HG02623 (cell line): ENCODE data around the gene ATP5MG.
"Not testable (repeated sequence)": the region's sequence is repeated elsewhere in the genome, so short reads cannot be mapped to it uniquely, and the experiment has no call there.

Source experiments
- ATAC-seq: cut with Tn5 transposase; IDR thresholded peaks from one replicate; pipeline ENCODE4 v1.9.1; 2021; ENCODE audit warnings: moderate library complexity; ENCODE audit not compliant: unreplicated experiment

ATP5MG gene

DNA sequence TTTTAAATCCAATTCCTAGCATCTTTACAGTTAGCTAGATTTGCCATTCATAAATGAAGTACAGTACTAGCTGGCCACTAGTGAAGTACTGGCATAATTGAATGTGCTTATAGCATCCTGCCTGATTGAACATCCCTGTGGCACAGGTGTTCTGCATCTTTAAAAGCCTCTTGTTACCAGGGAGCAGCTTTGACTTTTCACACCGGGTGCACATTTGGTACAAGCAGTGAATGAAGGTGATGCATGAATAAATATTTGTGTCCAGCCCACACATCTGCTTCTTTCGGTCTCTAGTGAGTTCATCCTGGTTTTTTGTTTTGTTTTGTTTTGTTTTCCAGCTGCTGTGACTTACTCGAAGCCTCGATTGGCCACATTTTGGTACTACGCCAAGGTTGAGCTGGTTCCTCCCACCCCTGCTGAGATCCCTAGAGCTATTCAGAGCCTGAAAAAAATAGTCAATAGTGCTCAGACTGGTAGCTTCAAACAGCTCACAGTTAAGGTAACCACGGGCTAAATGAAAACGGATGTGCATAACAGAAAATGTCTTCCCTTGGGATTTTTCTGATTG is 5.3 kb downstream of the ATP5MG start:
- ATAC-seq: no peak

DNA sequence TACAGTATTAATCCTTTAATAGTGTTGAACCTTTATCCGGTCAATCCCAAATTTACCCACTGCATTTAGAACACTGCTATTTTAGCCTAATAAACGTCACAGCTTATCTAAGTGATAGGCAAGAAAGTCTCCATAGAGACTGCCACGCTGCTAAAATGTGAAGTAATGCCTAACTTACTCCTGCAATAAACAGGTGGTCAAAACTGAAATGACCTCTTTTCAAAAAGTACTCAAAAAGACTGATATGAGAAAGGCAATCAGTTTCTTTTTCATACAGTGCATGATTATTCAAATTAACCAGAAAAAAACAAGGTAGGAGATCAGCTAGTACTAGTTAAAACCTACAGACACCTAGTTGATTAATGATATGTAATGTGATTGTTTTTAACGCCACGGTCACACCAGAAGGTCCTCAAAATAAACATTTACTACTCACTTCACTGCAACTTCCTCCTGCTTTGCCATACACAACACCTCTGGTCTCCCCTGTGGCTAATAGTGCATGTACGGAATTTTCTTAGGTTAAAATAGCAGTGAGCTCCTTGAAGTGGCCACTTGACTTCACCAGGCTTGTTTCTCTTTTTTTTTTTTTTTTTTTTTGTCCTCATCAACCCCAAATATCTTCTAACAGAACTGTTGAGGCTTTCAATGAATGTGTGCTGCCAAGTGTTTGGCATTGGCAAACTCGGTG is 8.8 kb downstream of the ATP5MG start:
- ATAC-seq: peak; percentile 42

DNA sequence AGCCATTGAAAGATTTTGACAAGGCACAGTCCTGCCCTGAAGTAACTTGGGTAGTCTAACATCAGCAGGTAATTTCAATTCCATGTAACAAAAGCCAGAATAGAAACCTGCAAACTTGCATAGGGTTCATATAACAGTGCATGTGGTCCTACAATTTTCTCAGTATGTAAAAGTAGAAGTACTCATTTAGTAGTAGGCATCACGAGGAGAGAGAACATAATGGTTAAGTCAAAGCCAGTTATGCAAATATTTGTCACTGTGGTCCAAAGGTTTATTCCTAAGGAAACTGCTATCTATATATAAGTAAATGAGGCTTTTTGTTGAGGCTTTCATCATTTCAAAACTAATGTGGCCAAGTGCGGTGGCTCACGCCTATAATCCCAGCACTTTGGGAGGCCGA is 10.1 kb downstream of the ATP5MG start:
- no peak for ATAC-seq

DNA sequence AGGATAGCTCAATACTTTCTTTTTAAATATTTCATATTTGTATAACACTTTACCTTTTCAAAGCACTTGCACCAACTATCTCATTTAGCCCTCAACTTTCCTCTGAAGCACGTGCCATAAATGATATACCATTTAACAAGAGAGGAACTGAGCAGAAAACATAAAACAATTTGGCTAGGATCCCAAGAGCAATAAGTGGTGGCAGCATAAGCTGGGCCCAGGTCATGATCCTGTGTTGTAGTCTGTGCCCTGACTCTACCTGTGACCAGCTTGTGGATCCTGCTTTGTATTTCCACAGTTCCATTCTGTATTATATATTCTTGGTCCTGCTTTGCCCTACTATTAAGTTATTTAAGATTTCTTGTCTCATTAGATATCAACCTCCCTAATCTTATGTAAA is 11.5 kb downstream of the ATP5MG start:
- ATAC-seq: no peak

DNA sequence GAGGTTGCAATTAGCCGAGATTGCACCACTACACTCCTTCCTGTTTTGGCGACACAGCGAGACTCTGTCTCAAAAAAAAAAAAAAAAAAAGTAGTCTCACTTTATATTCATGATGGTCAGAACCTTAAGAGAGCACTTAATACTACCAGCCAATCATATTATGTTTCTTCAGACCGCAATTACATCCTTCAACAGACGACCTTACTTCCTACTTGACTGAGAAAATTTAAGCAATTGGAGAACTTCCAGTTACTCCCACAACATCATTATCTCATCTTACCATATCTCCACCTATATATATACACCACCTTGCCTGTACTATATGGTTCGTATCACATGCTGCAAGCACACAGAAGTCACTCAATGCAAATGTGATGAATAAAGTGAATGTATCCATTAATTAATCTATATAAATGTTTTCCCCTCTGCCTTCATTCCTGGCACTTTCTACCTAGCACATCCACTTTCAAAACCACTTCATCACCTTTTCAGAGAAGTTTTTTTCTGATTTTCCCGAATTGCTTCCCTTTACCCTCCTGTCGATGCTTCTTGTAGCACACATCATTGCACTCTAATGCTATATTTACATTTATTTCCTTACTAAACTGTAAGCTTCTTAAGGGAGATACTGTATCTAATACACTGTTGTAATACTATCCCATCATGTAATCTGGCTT is 13.8 kb downstream of the ATP5MG start:
- ATAC-seq: no peak

DNA sequence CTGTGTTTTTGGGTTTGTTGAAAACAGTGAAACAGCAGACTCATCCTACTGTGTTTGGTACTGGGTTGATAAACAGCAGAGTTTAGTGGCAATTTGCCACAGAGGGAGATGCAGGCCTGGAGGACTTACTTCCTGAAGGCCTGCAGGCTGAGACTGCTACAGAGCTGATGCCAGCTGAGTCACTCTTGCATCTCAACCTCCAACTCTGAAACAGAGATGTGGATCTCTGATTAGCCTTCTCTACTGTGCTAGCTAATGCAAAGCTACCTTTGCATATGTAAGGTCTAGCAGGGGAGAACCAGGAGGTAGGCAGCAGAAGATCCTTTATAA is 14.3 kb downstream of the ATP5MG start:
- ATAC-seq: no peak

DNA sequence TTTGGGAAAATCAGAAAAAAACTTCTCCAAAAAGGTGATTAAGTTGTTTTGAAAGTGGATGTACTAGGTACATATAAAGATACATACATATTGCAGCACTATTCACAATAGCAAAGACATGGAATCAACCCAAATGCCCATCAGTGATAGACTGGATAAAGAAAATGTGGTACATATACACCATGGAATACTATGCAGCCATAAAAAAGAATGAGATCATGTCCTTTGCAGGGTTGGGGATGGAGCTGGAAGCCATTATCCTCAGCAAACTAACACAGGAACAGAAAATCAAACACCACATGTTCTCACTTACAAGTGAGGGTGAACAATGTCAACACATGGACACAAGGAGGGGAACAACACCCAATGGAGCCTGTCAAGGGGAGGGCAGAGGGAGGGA is 15.5 kb downstream of the ATP5MG start:
- not testable (repeated sequence) for ATAC-seq

DNA sequence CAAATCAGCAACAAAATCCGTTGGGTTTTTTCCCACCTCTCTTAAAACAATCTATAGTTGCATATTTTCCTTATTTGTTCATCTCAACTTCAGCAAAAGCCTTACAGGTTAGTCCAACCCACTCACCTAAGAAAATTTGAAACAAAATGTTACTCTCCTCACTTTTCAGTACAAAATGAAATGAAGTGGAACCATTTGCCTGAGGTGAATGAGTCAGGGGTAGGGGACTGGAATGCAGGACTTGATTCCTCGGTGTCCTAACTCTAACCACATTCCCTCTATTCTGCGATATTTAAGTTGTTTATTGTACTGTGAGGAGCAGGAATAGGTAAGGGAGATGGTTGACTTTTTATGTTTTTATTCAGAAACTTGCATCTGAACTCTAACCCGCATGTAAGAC is 16.4 kb downstream of the ATP5MG start:
- ATAC-seq: no peak

DNA sequence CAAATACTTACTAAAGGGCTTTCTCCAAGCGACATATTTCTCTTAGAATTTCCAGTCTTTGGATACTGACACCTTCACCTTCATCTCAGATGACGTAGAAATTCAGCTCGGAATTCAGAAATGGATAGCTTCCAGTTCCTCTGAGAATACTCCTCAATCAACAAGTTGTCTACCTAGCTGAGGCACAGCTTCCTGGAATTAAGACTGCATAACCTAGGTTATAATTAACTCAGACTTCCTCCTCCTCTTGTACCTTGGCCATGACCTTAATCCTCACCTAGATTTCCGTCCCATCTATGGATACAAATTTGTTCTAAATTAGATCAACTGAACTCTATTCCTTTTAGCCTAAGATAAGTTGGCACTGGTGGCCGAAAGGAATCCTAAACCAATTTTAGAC is 17.4 kb downstream of the ATP5MG start:
- no peak for ATAC-seq

DNA sequence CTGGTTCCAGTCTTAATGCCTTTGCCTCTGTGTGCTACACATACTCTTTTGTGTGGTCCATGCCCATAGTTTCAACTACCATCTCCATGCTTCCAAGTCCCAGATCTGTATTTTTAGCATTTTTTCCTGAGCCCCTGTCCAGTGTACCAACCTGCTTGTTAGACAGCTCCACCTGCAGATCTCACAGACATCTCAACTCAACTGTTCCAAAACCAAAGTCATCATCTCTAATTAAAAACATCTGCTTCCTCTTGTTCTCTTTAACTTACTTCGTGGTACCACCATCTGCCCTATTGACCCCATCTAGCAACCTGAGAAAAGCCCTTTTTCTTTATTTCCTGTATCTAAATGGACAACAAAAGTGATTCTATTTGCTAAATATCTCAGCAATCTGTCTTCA is 26.3 kb downstream of the ATP5MG start:
- no peak for ATAC-seq

DNA sequence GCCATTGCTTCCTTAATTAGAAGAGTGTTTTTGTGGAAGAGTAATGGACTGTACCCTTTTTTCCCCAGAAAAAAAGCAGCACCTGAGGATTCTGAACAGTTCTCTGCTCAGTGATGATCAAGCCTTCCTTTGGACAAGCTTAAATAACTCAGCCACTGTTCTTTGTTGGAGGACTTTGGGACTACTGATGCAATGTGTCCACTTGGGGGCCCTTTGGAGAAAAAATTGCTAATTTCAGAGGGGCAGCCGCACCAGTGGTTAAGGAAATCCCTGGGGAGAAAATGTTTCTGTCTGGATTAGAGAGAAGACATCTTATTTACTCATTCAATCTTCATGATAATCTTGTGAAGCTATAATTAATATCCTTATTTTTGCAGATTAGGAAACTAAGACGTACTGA is 29.6 kb downstream of the ATP5MG start:
- no peak for ATAC-seq

DNA sequence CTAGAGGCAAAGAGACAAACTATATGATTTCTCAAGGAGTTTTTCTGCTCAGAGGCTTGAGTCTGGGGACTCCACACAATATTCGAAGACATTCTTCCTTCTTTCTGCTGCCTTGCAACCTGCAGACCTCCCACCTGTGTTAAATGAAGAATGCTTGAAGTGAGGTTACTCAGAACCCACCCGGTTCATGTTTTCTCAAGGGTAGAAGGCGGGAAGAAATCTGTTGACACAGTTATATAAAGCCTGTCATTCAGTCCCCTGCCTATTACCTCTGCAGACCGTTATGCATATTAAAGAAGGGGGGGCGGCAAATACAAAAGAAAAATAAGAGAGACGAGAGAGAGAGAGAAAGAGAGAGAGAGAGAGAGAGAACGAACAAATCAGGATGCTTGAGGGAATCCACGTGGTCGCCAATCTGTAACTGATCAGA is 32.7 kb downstream of the ATP5MG start:
- no peak for ATAC-seq

DNA sequence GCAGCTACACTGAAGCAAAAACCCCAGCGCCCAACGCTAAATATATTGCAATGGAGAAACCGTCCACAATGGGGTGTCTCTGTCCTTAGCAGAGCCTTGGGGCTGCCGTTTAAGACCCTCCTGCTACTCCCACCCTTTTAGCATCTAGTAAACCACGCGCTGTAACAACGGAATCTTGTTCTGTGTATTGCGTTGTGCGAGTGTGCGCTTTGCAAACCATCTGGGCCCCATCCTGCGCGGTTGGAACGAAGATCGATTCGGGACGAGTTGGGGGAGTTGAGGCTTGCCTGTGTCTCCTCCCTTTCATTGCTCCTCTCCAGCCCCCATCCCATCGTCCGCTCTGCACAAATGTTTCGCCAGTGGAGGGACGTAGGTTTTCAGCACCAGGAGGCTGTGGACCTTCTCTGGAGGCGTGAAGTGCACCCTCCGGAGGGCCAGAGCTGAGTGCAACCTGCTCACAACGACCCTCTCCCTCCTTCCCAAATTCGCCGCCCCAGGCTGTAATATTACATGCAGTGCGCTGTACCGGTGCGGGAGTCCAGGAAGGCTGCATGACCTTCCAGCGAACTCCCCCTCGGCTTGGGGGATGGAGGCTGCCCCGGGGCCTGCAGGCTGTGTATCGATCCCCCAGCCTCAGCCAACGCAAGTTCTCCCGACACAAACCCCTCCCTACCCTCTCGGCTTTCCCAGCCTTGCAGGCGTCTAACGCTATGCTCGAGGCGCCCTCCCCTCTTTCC is 33.3 kb downstream of the ATP5MG start:
- no peak for ATAC-seq

DNA sequence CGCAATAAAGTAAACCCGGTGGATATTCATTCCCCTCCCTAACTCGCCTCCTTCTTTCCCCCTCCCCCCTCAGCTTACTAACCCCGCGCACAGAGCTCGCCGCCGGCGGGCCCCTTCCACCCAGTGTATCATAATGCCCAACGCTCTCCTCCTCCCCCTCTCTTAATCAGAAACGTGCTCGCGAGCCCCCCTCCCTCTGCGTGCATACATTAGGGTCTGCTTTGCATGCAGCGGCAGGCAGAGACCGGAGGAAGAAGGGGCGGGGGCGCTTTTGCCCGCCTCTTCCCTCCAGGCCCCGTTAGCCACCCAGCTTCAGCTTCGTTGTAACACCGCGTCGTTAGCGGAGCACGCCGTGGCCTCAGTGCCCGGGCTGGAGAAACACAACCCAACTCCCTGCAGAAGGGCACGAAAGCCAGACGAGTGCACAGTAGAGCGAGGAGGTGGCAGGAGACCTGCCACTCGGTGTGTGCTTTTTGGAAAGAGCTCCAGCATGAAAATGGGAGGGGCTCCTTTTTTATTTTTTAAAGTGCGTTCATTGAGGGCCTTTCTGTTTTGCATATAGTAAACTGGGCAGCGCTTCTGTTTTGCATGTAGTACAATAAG is 34.0 kb downstream of the ATP5MG start:
- peak; percentile 20 for ATAC-seq

DNA sequence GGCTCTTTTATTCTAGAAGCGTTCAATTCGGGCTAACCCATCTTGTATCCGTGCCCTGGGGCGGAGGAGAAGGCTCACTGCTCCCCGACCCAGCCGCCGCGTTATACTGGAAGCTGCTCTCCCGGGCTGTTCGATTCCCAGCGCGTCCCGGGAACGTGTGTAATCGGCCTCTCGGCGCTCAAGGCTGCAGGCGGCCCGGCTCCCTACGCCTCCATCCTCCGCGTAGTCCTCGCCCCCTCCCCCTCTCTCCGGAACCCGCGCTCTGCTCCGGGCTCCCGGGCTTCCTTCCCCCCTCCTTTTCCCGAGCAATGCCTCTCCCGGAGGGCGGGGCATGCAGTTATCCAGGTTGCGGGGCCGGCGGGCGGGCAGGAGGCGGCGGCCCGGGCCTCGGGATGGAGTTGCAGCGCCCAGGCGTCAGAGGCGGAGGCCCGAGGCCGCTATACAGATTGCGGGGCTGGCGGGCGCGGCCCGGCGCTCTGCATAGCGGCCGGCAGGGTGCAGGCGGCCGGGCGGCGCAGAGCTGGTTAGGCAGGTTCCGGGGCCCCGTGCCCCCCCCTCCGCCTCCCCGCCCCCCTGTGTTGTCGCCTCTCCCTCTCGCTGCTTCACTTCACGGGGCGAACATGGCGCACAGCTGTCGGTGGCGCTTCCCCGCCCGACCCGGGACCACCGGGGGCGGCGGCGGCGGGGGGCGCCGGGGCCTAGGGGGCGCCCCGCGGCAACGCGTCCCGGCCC is 34.7 kb downstream of the ATP5MG start, which contains the start of gene KMT2A:
TSS of gene KMT2A (plus strand) at position 600 of the 732 bp plus-strand sequence. CDS start at position 621, 21 bp downstream.
- ATAC-seq: peak; percentile 56

DNA sequence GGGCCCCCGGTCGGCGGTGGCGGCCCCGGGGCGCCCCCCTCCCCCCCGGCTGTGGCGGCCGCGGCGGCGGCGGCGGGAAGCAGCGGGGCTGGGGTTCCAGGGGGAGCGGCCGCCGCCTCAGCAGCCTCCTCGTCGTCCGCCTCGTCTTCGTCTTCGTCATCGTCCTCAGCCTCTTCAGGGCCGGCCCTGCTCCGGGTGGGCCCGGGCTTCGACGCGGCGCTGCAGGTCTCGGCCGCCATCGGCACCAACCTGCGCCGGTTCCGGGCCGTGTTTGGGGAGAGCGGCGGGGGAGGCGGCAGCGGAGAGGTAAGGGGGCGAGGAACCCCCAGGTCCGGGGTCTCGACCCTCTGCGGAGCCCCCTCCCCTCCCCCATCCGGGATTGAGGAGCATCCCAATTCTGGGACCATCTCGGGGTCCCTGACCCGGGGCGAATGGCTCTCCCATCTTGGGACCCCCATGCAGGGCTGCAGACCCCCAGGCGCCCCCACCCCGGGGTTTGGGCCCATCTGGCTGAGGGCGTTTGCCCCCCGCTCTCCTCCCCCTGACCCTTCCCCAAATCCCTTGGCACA is 35.3 kb downstream of the ATP5MG start:
- peak; percentile 15 for ATAC-seq

DNA sequence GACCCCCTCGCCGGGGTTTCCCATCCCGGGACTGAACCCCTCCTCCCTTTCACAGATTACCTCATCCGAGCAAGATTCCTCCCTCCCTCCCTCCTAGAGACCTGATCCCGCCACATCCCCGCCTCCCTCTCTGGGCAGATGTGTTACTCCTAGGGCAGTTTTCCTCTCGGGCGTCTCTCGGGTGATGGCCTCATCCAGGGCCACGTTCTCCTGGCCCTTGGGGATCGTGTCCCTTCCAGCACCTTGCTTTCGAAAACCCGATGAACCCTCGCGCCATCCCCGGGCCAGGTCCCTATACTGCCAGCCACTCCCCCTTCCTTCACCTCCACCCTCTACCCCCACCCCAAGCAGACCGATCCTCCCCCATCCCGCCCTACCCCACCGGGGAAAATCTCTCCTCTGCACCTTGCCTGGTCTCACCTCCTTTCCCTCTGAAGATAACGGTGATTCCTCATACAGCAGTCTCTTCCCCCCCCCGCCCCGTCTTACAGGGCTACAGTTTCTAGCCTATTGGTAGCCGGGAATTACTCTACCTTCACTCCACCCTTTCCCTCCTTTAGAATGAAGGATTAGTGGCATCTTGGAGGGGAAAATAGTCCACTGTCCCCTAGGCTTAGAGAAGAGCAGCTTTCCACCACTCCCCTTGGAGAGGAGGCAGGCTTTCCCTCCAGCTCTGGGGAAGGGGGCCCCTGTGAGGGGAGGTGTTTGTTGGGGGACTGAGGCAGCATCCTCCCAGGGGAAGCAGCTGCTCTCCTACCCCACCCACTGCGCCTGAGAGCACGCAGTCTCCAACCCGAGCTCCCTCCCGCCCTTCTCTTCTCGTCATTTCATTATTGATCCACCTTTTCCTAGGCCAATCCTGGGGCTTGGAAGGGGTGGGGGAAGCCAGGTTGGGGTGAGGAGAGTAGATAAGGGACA is 36.1 kb downstream of the ATP5MG start:
- ATAC-seq: no peak

DNA sequence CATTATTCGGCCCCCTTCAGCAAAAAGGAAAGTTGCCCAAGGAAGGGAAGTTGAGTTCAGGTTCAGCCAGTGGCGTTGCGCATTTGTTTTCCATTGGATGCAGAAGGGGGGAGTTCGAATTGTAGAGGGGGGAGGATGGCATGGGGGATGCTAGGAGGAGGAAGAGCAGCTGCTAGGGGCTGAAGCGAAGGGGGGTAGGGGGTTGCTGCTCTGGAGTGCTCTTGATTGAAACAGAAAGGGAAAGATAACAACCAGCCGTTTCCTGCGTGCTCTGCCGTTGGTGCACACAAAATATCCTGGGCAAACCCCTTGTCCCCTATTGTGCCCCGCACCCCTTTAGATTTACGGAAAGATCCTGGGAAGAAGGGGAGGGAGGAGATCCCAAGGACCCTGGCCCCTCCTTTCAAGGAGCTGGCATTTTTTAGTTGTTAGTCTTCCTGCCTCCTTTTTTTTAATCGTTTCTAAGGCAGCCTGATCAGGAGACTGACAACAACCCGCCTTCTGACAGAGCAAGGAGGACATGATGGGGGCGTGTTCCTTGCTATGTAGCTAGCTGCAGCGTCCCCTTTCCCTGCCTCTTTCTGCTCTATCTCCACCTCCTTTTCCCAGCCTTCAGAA is 37.0 kb downstream of the ATP5MG start:
- no peak for ATAC-seq

DNA sequence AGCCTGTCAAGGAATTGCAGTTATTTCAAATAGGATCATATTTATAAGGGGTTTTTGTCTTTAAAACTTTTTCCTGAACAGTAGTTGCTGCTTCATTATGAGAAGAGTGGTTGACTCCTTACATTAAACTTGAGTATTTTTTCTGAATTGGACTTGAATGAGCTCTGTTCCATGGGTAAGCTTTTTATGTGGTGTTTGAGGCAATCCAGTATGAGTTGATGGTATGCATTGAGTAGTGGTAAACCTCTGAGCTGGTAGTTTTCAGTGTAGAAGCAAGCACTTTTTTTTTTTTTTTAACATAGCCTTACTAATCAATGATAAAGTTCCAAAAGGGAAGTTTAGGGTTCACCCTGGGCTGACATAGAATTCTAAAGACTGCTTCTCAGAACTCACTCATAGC is 38.2 kb downstream of the ATP5MG start:
- no peak for ATAC-seq
